OCI-LY7 (cell line): ENCODE results near the gene RHOBTB3. TPM values are rescaled to one million over a fixed set of nuclear protein-coding genes. Genes with fewer than 3 reads are reported as not detected.

Experiments used
- BruUV-seq: library from RNA; stranded (reverse); fragments of 400-500 nt; replicated peaks from 2 replicates; lab custom pipeline; 2021; lab: Mats Ljungman, UMichigan
- CTCF ChIA-PET: fragments of 300-600 bp; sonication (Branson Sonifier 250); formaldehyde crosslinking; loops from one replicate; lab custom pipeline; 2022; ENCODE audit warnings: antibody characterized with exemption; ENCODE audit not compliant: unreplicated experiment; lab: Charles Lee
- POLR2A ChIA-PET: fragments of 300-600 bp; sonication (Branson Sonifier 250); formaldehyde crosslinking; loops from one replicate; lab custom pipeline; 2022; ENCODE audit warnings: antibody characterized with exemption; lab: Charles Lee
- DNase-seq: peaks from one replicate; pipeline ENCODE4 v3.0.0-alpha.2; 2015; ENCODE audit warnings: low spot score
- H2AFZ ChIP-seq: fragments of 200-600 bp; sonication (generic), shearing (Covaris generic); 2 replicates; pipeline ENCODE4 v1.6.1; 2014; ENCODE audit warnings: mild to moderate bottlenecking, antibody characterized with exemption, low read length, moderate library complexity
- H3K27ac ChIP-seq: fragments of 200-600 bp; sonication (generic); 2 replicates; pipeline ENCODE4 v1.5.1; 2014; ENCODE audit warnings: mixed run types, low read depth, mild to moderate bottlenecking, moderate library complexity, low read length, inconsistent platforms; ENCODE audit not compliant: poor library complexity, severe bottlenecking
- H3K36me3 ChIP-seq: fragments of 200-600 bp; sonication (generic); 2 replicates; pipeline ENCODE4 v1.6.1; 2014; ENCODE audit warnings: mild to moderate bottlenecking, antibody characterized with exemption, low read length, moderate library complexity, mixed read lengths; ENCODE audit not compliant: insufficient read depth
- H3K4me1 ChIP-seq: fragments of 200-600 bp; sonication (generic); 2 replicates; pipeline ENCODE4 v1.5.1; 2014; ENCODE audit warnings: mild to moderate bottlenecking, low read length; ENCODE audit not compliant: insufficient read depth, poor library complexity, severe bottlenecking
- H3K4me2 ChIP-seq: fragments of 200-600 bp; sonication (generic); 2 replicates; pipeline ENCODE4 v1.6.1; 2014; ENCODE audit warnings: mild to moderate bottlenecking, low read length
- H3K4me3 ChIP-seq: fragments of 200-600 bp; sonication (generic); 2 replicates; pipeline ENCODE4 v1.5.1; 2014; ENCODE audit warnings: mild to moderate bottlenecking, low read depth, low read length; ENCODE audit not compliant: poor library complexity, severe bottlenecking
- H3K79me2 ChIP-seq: fragments of 200-600 bp; sonication (generic); 2 replicates; pipeline ENCODE4 v1.6.1; 2016; ENCODE audit warnings: low read depth, mild to moderate bottlenecking, low read length, moderate library complexity, mixed read lengths; ENCODE audit not compliant: insufficient read depth
- H3K9me2 ChIP-seq: fragments of 200-600 bp; sonication (generic); 2 replicates; pipeline ENCODE4 v1.6.1; 2016; ENCODE audit warnings: mild to moderate bottlenecking, low read length, mixed read lengths; ENCODE audit not compliant: insufficient read depth
- H3K9me3 ChIP-seq: fragments of 200-600 bp; sonication (generic); 2 replicates; pipeline ENCODE4 v1.6.1; 2014; ENCODE audit warnings: mild to moderate bottlenecking, mixed run types, low read length, mixed read lengths
- H4K20me1 ChIP-seq: fragments of 200-600 bp; sonication (generic); 2 replicates; pipeline ENCODE4 v1.6.1; 2014; ENCODE audit warnings: mild to moderate bottlenecking, antibody characterized with exemption, low read length, moderate library complexity, mixed read lengths; ENCODE audit not compliant: insufficient read depth
- CTCF ChIP-seq: fragments of 200-600 bp; sonication (generic); conservative IDR thresholded peaks from 2 replicates; pipeline ENCODE4 v1.5.1; 2014; ENCODE audit warnings: mild to moderate bottlenecking, antibody characterized with exemption, low read length, moderate library complexity, mixed read lengths
- EZH2phosphoT487 ChIP-seq: fragments of 200-600 bp; sonication (generic); IDR thresholded peaks from 2 replicates; pipeline ENCODE4 v1.6.1; 2018; ENCODE audit warnings: low read depth, borderline replicate concordance, mild to moderate bottlenecking, mixed run types, antibody characterized with exemption, low read length, moderate library complexity, mixed read lengths
- intact Hi-C: fragments of 100-400 bp; cut with micrococcal nuclease; formaldehyde crosslinking; loops from one replicate; pipeline ENCODE4 v1.10.0; 2022; ENCODE audit not compliant: unreplicated experiment
- total RNA-seq, 2 experiments: library from RNA; depleted of rRNA in 1 of 2; stranded (reverse); fragments of >200 nt in 1 of 2; shearing (Covaris generic) in 1 of 2; gene quantifications; 2 replicates each; pipeline ENCODE4 v1.2.3, GENCODE V29; 2014 to 2022

Gene RHOBTB3
- total RNA-seq, 2 experiments from 2014 or later = 0.51 to 4.0 TPM

GRCh38 chr5:95826949-95827891 is 96.1 kb downstream of the RHOBTB3 start:
- no peak for DNase-seq
- intact Hi-C loops = no loop called here
- ChIA-PET CTCF (no interaction called here), POLR2A (interaction anchor here (1.0 to 2.5 kb wide), 3 partner anchors 8 to 58 kb away, joined by 3 to 8 read pairs (median 4); no protein-coding TSS in a partner anchor)
- Histone ChIP-seq H3K9me3 (no peaks in the 10 kb centered on the region), H4K20me1 (no peaks in the 10 kb centered on the region), H3K4me3 (no peak overlapping the region), H3K36me3 (no peaks in the 10 kb centered on the region), H3K27ac (no peak overlapping the region), H3K4me1 (peaks cover 22% of the 10 kb centered on the region), H3K4me2 (no peak overlapping the region), H3K79me2 (peaks cover 3% of the 10 kb centered on the region; the same call in 1 of the 2 replicates), H2AFZ (no peak overlapping the region), H3K9me2 (no peaks in the 10 kb centered on the region)
- TF ChIP-seq CTCF (no peak), EZH2phosphoT487 (no peak)
- no TSS peak for BruUV-seq

- no TSS peak for BruUV-seq
- POLR2A ChIA-PET = interaction anchor here (1.0 to 2.5 kb wide), 3 partner anchors 9 to 59 kb away, joined by 3 to 8 read pairs (median 4); no protein-coding TSS in a partner anchor
- Histone ChIP-seq H3K27ac (no peak overlapping the region), H2AFZ (no peak overlapping the region), H4K20me1 (no peaks in the 10 kb centered on the region), H3K79me2 (no peaks in the 10 kb centered on the region), H3K4me1 (peaks cover 26% of the 10 kb centered on the region), H3K36me3 (no peaks in the 10 kb centered on the region), H3K4me2 (no peak overlapping the region), H3K9me3 (no peaks in the 10 kb centered on the region), H3K9me2 (no peaks in the 10 kb centered on the region), H3K4me3 (no peak overlapping the region)
- no peak for DNase-seq
- CTCF ChIA-PET = no interaction called here
- TF ChIP-seq CTCF (no peak), EZH2phosphoT487 (no peak)
- intact Hi-C loops = no loop called here
Observed at GRCh38 chr5:95827892-95828246, 96.7 kb downstream of the RHOBTB3 start.
